H9 (cell line): ENCODE measurements around the gene HCRTR1. TPM values are rescaled to one million over a fixed set of nuclear protein-coding genes. Genes with fewer than 3 reads are reported as not detected.

ENCODE experiments used
- DNase-seq: peaks from one replicate; pipeline ENCODE4 v3.0.0-alpha.2; 2017
- H2AFZ ChIP-seq: one replicate; pipeline ENCODE4 v1.6.1; 2013; ENCODE audit warnings: mild to moderate bottlenecking, low read length, control low read depth, moderate library complexity
- H2AK5ac ChIP-seq: 2 replicates; pipeline ENCODE4 v1.6.1; 2013; ENCODE audit warnings: low read length, control low read depth, mixed read lengths; ENCODE audit not compliant: insufficient read length
- H2BK120ac ChIP-seq: one replicate; pipeline ENCODE4 v1.6.1; 2013; ENCODE audit warnings: low read depth, mild to moderate bottlenecking, low read length, control low read depth, inconsistent platforms; ENCODE audit not compliant: poor library complexity, severe bottlenecking
- H2BK12ac ChIP-seq: 2 replicates; pipeline ENCODE4 v1.6.1; 2013; ENCODE audit warnings: low read length, control low read depth, mixed read lengths, low read depth; ENCODE audit not compliant: insufficient read length
- H2BK15ac ChIP-seq: 2 replicates; pipeline ENCODE4 v1.6.1; 2013; ENCODE audit warnings: low read depth, low read length, control low read depth
- H2BK20ac ChIP-seq: one replicate; pipeline ENCODE4 v1.6.1; 2013; ENCODE audit warnings: low read depth, mild to moderate bottlenecking, low read length, control low read depth, inconsistent platforms; ENCODE audit not compliant: poor library complexity, severe bottlenecking
- H2BK5ac ChIP-seq: 2 replicates; pipeline ENCODE4 v1.6.1; 2013; ENCODE audit warnings: low read length, control low read depth, mixed read lengths; ENCODE audit not compliant: insufficient read length
- H3K14ac ChIP-seq: 2 replicates; pipeline ENCODE4 v1.6.1; 2013; ENCODE audit warnings: low read length, control low read depth; ENCODE audit not compliant: insufficient read depth
- H3K18ac ChIP-seq: 2 replicates; pipeline ENCODE4 v1.6.1; 2013; ENCODE audit warnings: low read depth, mild to moderate bottlenecking, mixed read lengths, low read length, control low read depth; ENCODE audit not compliant: insufficient read length
- H3K23ac ChIP-seq: 2 replicates; pipeline ENCODE4 v1.6.1; 2013; ENCODE audit warnings: low read length, control low read depth, mixed read lengths, low read depth; ENCODE audit not compliant: insufficient read length
- H3K23me2 ChIP-seq: 2 replicates; pipeline ENCODE4 v1.6.1; 2013; ENCODE audit warnings: low read depth, mild to moderate bottlenecking, mixed read lengths, low read length, control low read depth; ENCODE audit not compliant: insufficient read length, poor library complexity, severe bottlenecking
- H3K27ac ChIP-seq: 2 replicates; pipeline ENCODE4 v1.5.1; 2013; ENCODE audit warnings: low read length, control low read depth, mixed read lengths, low read depth; ENCODE audit not compliant: insufficient read length
- H3K27me3 ChIP-seq: 2 replicates; pipeline ENCODE4 v1.6.1; 2013; ENCODE audit warnings: low read length, control low read depth, inconsistent platforms; ENCODE audit not compliant: insufficient read depth
- H3K4ac ChIP-seq: 2 replicates; pipeline ENCODE4 v1.6.1; 2013; ENCODE audit warnings: low read depth, mild to moderate bottlenecking, control low read depth, inconsistent platforms, low read length, moderate library complexity
- H3K4me1 ChIP-seq: 2 replicates; pipeline ENCODE4 v1.6.1; 2013; ENCODE audit warnings: low read length, control low read depth, inconsistent platforms; ENCODE audit not compliant: insufficient read depth
- H3K4me2 ChIP-seq: 2 replicates; pipeline ENCODE4 v1.6.1; 2013; ENCODE audit warnings: low read length, control low read depth, mixed read lengths; ENCODE audit not compliant: insufficient read length, insufficient read depth
- H3K56ac ChIP-seq: 2 replicates; pipeline ENCODE4 v1.6.1; 2013; ENCODE audit warnings: low read depth, mild to moderate bottlenecking, mixed read lengths, low read length, control low read depth; ENCODE audit not compliant: insufficient read length
- H3K79me1 ChIP-seq: 2 replicates; pipeline ENCODE4 v1.6.1; 2013; ENCODE audit warnings: low read depth, mild to moderate bottlenecking, moderate library complexity, low read length, control low read depth, inconsistent platforms; ENCODE audit not compliant: insufficient read depth, poor library complexity, severe bottlenecking
- H3K79me2 ChIP-seq: 2 replicates; pipeline ENCODE4 v1.6.1; 2013; ENCODE audit warnings: low read length, control low read depth, inconsistent platforms; ENCODE audit not compliant: insufficient read depth
- H3K9ac ChIP-seq: 2 replicates; pipeline ENCODE4 v1.6.1; 2013; ENCODE audit warnings: low read length, control low read depth, mixed read lengths; ENCODE audit not compliant: insufficient read length; ENCODE audit errors: extremely low read depth
- H3K9me3 ChIP-seq: one replicate; pipeline ENCODE4 v1.6.1; 2013; ENCODE audit warnings: low read depth, low read length, inconsistent platforms; ENCODE audit not compliant: control insufficient read depth
- H3T11ph ChIP-seq: one replicate; pipeline ENCODE4 v1.6.1; 2013; ENCODE audit warnings: mild to moderate bottlenecking, low read length, control low read depth, inconsistent platforms
- H4K20me1 ChIP-seq: one replicate; pipeline ENCODE4 v1.6.1; 2013; ENCODE audit not compliant: control insufficient read depth, insufficient read length, insufficient read depth
- H4K5ac ChIP-seq: 2 replicates; pipeline ENCODE4 v1.6.1; 2013; ENCODE audit warnings: low read depth, mild to moderate bottlenecking, mixed read lengths, low read length, control low read depth; ENCODE audit not compliant: insufficient read length
- H4K8ac ChIP-seq: replicated peaks from 2 replicates; pipeline ENCODE4 v1.6.1; 2013; ENCODE audit warnings: low read length, control low read depth, mixed read lengths, low read depth; ENCODE audit not compliant: insufficient read length
- H4K91ac ChIP-seq: 2 replicates; pipeline ENCODE4 v1.6.1; 2013; ENCODE audit warnings: low read depth, mild to moderate bottlenecking, moderate library complexity, mixed read lengths, low read length, control low read depth; ENCODE audit not compliant: insufficient read length
- H3K27ac Mint-ChIP-seq, 3 experiments: 2 replicates in 2 of 3; 3 replicates in 1 of 3; pipeline ENCODE4 v1.8.0; 2020 to 2021; ENCODE audit warnings: mixed read lengths in 3 of 3, mild to moderate bottlenecking in 1 of 3, moderate library complexity in 1 of 3
- H3K27me3 Mint-ChIP-seq: 2 replicates; pipeline ENCODE4 v1.8.0; 2021; ENCODE audit warnings: low read depth, mild to moderate bottlenecking, moderate library complexity, mixed read lengths
- H3K36me3 Mint-ChIP-seq, 3 experiments: 2 replicates in 2 of 3; 3 replicates in 1 of 3; pipeline ENCODE4 v1.8.0; 2020 to 2021; ENCODE audit warnings: low read depth in 3 of 3, mixed read lengths in 3 of 3; ENCODE audit not compliant: insufficient read depth in 1 of 3
- H3K4me1 Mint-ChIP-seq, 2 experiments: 2 replicates each; pipeline ENCODE4 v1.8.0; 2020; ENCODE audit warnings: mixed read lengths in 2 of 2
- H3K4me3 Mint-ChIP-seq, 2 experiments: 2 replicates in 1 of 2; 3 replicates in 1 of 2; pipeline ENCODE4 v1.8.0; 2020 to 2021; ENCODE audit warnings: mild to moderate bottlenecking in 2 of 2, mixed read lengths in 2 of 2, moderate library complexity in 1 of 2
- H3K9me3 Mint-ChIP-seq, 2 experiments: 2 replicates in 1 of 2; 3 replicates in 1 of 2; pipeline ENCODE4 v1.8.0; 2020; ENCODE audit warnings: mild to moderate bottlenecking in 2 of 2, mixed read lengths in 2 of 2, moderate library complexity in 1 of 2
- total RNA-seq: library from RNA; stranded (reverse); gene quantifications from 2 replicates; pipeline ENCODE4 v1.2.1, GENCODE V29; 2021
- TF ChIP-seq, protein P1 (sequence below): fragments of 200-600 bp; sonication (generic); conservative IDR thresholded peaks from 3 replicates; pipeline ENCODE4 v1.8.0; 2021; ENCODE audit warnings: antibody characterized with exemption, mild to moderate bottlenecking

The HCRTR1 gene
- total RNA-seq, 1 experiment from 2014 or later = not detected

GRCh38 chr1:31592132-31592531 is 25.4 kb upstream of the HCRTR1 start:
- Histone ChIP-seq H3K18ac (no peak overlapping the region), H3K79me2 (no peaks in the 10 kb centered on the region), H4K20me1 (no peaks in the 10 kb centered on the region), H2BK20ac (no peak overlapping the region), H4K5ac (no peak overlapping the region), H2BK120ac (no peak overlapping the region), H3T11ph (no peak overlapping the region), H3K9me3 (no peaks in the 10 kb centered on the region), H3K14ac (no peak overlapping the region), H4K8ac (no peak overlapping the region), H2BK15ac (no peak overlapping the region), H3K9ac (no peak overlapping the region), H2BK5ac (no peak overlapping the region), H3K4me1 (no peaks in the 10 kb centered on the region), H3K27ac (no peak overlapping the region), H2BK12ac (no peak overlapping the region), H2AK5ac (no peak overlapping the region), H3K4me2 (no peak overlapping the region), H2AFZ (no peak overlapping the region), H3K27me3 (no peaks in the 10 kb centered on the region), H3K4ac (no peak overlapping the region), H4K91ac (no peak overlapping the region), H3K79me1 (no peaks in the 10 kb centered on the region), H3K23ac (no peak overlapping the region), H3K23me2 (no peaks in the 10 kb centered on the region), H3K56ac (no peak overlapping the region)
- Mint-ChIP-seq H3K36me3 (no peaks in the 10 kb centered on the region; a peak in 1 of 7 replicates), H3K27ac (no peak overlapping the region), H3K4me1 (peaks cover 20 to 21% of the 10 kb centered on the region in 2 experiments), H3K27me3 (peaks cover 34% of the 10 kb centered on the region), H3K4me3 (no peak overlapping the region), H3K9me3 (no peaks in the 10 kb centered on the region)
- DNase-seq = no peak
- TF ChIP-seq, protein P1, sequence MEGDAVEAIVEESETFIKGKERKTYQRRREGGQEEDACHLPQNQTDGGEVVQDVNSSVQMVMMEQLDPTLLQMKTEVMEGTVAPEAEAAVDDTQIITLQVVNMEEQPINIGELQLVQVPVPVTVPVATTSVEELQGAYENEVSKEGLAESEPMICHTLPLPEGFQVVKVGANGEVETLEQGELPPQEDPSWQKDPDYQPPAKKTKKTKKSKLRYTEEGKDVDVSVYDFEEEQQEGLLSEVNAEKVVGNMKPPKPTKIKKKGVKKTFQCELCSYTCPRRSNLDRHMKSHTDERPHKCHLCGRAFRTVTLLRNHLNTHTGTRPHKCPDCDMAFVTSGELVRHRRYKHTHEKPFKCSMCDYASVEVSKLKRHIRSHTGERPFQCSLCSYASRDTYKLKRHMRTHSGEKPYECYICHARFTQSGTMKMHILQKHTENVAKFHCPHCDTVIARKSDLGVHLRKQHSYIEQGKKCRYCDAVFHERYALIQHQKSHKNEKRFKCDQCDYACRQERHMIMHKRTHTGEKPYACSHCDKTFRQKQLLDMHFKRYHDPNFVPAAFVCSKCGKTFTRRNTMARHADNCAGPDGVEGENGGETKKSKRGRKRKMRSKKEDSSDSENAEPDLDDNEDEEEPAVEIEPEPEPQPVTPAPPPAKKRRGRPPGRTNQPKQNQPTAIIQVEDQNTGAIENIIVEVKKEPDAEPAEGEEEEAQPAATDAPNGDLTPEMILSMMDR = no peak
